Tibial nerve (tissue), 4 donors: ENCODE results near the gene KCNH1. TPM values are rescaled to one million over a fixed set of nuclear protein-coding genes. Genes with fewer than 3 reads are reported as not detected.

Experiments used
- DNase-seq, 2 donors: peaks; one replicate each; pipeline ENCODE4 v3.0.0-alpha.2; 2019; ENCODE audit warnings: low spot score in 2 of 2
- H3K27ac ChIP-seq, 4 donors: fragments of 200-600 bp; sonication (generic) in 3 of 4; one replicate each; pipeline ENCODE4 v1.5.1; 2017 to 2019; ENCODE audit warnings: mild to moderate bottlenecking in 1 of 4
- H3K27me3 ChIP-seq, 2 donors: fragments of 200-600 bp; sonication (generic) in 1 of 2; one replicate each; pipeline versions ENCODE4 v1.5.1 to v1.6.0; 2017 to 2019
- H3K36me3 ChIP-seq, 3 donors: fragments of 200-600 bp; sonication (generic); one replicate each; pipeline ENCODE4 v1.5.1; 2018 to 2019
- H3K4me1 ChIP-seq, 4 donors: fragments of 200-600 bp; sonication (generic) in 3 of 4; one replicate each; pipeline ENCODE4 v1.5.1; 2017 to 2019
- H3K4me3 ChIP-seq, 4 donors: fragments of 200-600 bp; sonication (generic) in 3 of 4; one replicate each; pipeline ENCODE4 v1.5.1; 2017 to 2019; ENCODE audit warnings: mild to moderate bottlenecking in 1 of 4, moderate library complexity in 1 of 4
- H3K9me3 ChIP-seq, 4 donors: fragments of 200-600 bp; sonication (generic) in 3 of 4; one replicate each; pipeline ENCODE4 v1.5.1; 2017 to 2019
- EP300 ChIP-seq, 2 donors: sonication (generic); formaldehyde crosslinking; IDR thresholded peaks; one replicate each; pipeline ENCODE4 v1.6.1; 2017; ENCODE audit warnings: antibody characterized with exemption in 2 of 2, mild to moderate bottlenecking in 1 of 2
- POLR2A ChIP-seq, 2 donors: fragments of 450-650 bp; IDR thresholded peaks; one replicate each; pipeline ENCODE4 v1.6.1; 2017; ENCODE audit warnings: antibody characterized with exemption in 2 of 2, mild to moderate bottlenecking in 2 of 2, moderate library complexity in 2 of 2
- WGBS, 2 donors: methylation state at CpG; one replicate each; pipeline ENCODE4 v1.1.5; 2018; 5-methylcytosine and 5-hydroxymethylcytosine counted together
- total RNA-seq, 4 donors: library from RNA; depleted of rRNA; stranded (reverse); fragments of >200 nt; gene quantifications; one replicate each; pipeline ENCODE4 v1.1.0, GENCODE V29; 2016
- TF ChIP-seq, protein P1 (sequence below), 5 experiments: fragments of 200-600 bp in 3 of 5; fragments of 450-650 bp in 2 of 5; sonication (generic) in 3 of 5; IDR thresholded peaks; one replicate each; pipeline ENCODE4 v1.5.1; 2016 to 2019; ENCODE audit warnings: antibody characterized with exemption in 5 of 5, mild to moderate bottlenecking in 3 of 5, moderate library complexity in 2 of 5

The KCNH1 gene
- 10 to 100 TPM in 1 of 4 donors, 1 to 10 TPM in 3; 1.9 to 10.0 (median 3.6) TPM for total RNA-seq

GRCh38 chr1:211133836-211134669, at the start of gene KCNH1:
KCNH1 (minus strand) TSS chr1:211134148; CDS start chr1:211133945, 203 bp downstream.
- peak; percentile 63 to 75 for DNase-seq
- Histone ChIP-seq H3K27me3 (peaks cover 0 to 32% of the 10 kb centered on the region in 2 donors), H3K4me1 (peaks cover 0 to 21% (median 12%) of the 10 kb centered on the region in 4 donors), H3K36me3 (no peaks in the 10 kb centered on the region), H3K9me3 (no peaks in the 10 kb centered on the region), H3K27ac (no peak within 1 kb of the TSS), H3K4me3 (peak within 1 kb of the TSS; percentile 27 to 53 (median 50))
- TF ChIP-seq EP300 (IDR thresholded peaks at IDR 0.05) (no peak), POLR2A (IDR thresholded peaks at IDR 0.05) (no peak)
- TF ChIP-seq, protein P1, sequence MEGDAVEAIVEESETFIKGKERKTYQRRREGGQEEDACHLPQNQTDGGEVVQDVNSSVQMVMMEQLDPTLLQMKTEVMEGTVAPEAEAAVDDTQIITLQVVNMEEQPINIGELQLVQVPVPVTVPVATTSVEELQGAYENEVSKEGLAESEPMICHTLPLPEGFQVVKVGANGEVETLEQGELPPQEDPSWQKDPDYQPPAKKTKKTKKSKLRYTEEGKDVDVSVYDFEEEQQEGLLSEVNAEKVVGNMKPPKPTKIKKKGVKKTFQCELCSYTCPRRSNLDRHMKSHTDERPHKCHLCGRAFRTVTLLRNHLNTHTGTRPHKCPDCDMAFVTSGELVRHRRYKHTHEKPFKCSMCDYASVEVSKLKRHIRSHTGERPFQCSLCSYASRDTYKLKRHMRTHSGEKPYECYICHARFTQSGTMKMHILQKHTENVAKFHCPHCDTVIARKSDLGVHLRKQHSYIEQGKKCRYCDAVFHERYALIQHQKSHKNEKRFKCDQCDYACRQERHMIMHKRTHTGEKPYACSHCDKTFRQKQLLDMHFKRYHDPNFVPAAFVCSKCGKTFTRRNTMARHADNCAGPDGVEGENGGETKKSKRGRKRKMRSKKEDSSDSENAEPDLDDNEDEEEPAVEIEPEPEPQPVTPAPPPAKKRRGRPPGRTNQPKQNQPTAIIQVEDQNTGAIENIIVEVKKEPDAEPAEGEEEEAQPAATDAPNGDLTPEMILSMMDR (IDR thresholded peaks at IDR 0.05), result peak; percentile 85 to 99 (median 98)
- 2% methylated on average over 38 to 49 of the region's 61 CpGs for WGBS, 2 donors

GRCh38 chr1:211182746-211183145, 48.8 kb upstream of the KCNH1 start:
- TF ChIP-seq, protein P1 (IDR thresholded peaks at IDR 0.05), result no peak
- no peak for TF ChIP-seq POLR2A (IDR thresholded peaks at IDR 0.05)
- no peak for TF ChIP-seq EP300 (IDR thresholded peaks at IDR 0.05)
- H3K4me1 ChIP-seq, result no peaks in the 10 kb centered on the region
- no peaks in the 10 kb centered on the region for H3K9me3 ChIP-seq
- WGBS, 2 donors, result 85 to 94% methylated on average over 2 of the region's 2 CpGs
- no peaks in the 10 kb centered on the region for H3K27me3 ChIP-seq
- DNase-seq, result no peak
- H3K36me3 ChIP-seq, result no peaks in the 10 kb centered on the region
- H3K27ac ChIP-seq, result no peak overlapping the region
- H3K4me3 ChIP-seq, result no peak overlapping the region

- Histone ChIP-seq H3K27me3 (no peaks in the 10 kb centered on the region), H3K4me3 (no peak overlapping the region), H3K4me1 (no peaks in the 10 kb centered on the region), H3K9me3 (peaks cover 0 to 35% (median 3%) of the 10 kb centered on the region in 4 donors), H3K27ac (no peak overlapping the region), H3K36me3 (no peaks in the 10 kb centered on the region)
- 67 to 76% methylated on average over 2 of the region's 2 CpGs for WGBS, 2 donors
- TF ChIP-seq, protein P1 (IDR thresholded peaks at IDR 0.05), result no peak
- no peak for TF ChIP-seq EP300 (IDR thresholded peaks at IDR 0.05)
- TF ChIP-seq POLR2A (IDR thresholded peaks at IDR 0.05), result no peak
- DNase-seq, result no peak
Observed at GRCh38 chr1:211174375-211174774, 40.4 kb upstream of the KCNH1 start.

DNA sequence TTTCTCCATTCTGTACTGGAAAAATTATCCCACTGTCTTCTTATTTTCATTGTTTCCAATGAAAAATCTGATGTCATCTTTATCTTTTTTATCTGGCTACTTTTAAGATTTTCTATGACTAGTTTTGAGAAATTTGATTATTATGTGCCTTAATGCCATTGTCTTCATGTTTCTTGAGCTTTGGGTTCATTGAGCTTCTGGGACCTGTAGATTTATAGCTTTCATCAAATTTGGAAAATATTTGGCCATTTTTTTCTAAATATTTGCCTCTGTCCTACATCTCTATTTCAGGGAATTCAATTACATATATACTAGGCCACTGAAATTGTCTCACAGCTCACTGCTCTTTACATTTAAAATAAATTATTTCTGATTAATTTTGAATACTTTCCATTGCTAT, 38.7 kb upstream of the KCNH1 start:
- DNase-seq, result no peak
- TF ChIP-seq POLR2A (IDR thresholded peaks at IDR 0.05) (no peak), EP300 (IDR thresholded peaks at IDR 0.05) (no peak)
- TF ChIP-seq, protein P1 (IDR thresholded peaks at IDR 0.05), result no peak
- Histone ChIP-seq H3K36me3 (no peaks in the 10 kb centered on the region), H3K9me3 (peaks cover 0 to 46% (median 3%) of the 10 kb centered on the region in 4 donors), H3K27ac (no peak overlapping the region), H3K27me3 (no peaks in the 10 kb centered on the region), H3K4me1 (no peaks in the 10 kb centered on the region), H3K4me3 (no peak overlapping the region)

GRCh38 chr1:211169353-211169752, 35.4 kb upstream of the KCNH1 start:
- no peak for DNase-seq
- Histone ChIP-seq H3K27ac (no peak overlapping the region), H3K4me3 (no peak overlapping the region), H3K4me1 (no peaks in the 10 kb centered on the region), H3K9me3 (peaks cover 0 to 46% (median 3%) of the 10 kb centered on the region in 4 donors), H3K36me3 (no peaks in the 10 kb centered on the region), H3K27me3 (no peaks in the 10 kb centered on the region)
- WGBS, 2 donors, result 93 to 100% methylated on average over 1 of the region's 1 CpG
- TF ChIP-seq, protein P1 (IDR thresholded peaks at IDR 0.05), result no peak
- TF ChIP-seq EP300 (IDR thresholded peaks at IDR 0.05) (no peak), POLR2A (IDR thresholded peaks at IDR 0.05) (no peak)
